Measurements from ENCODE around the gene GALK1.
"Not testable (repeated sequence)": the region's sequence is repeated elsewhere in the genome, so short reads cannot be mapped to it uniquely, and the experiment has no call there.

Gene GALK1

GRCh38 chr17:75763269-75763607 lies 1.8 kb downstream of the GALK1 start:
- no peak overlapping the region for H3K4me2 ChIP-seq (ENCODE audit: low read depth, low read length)
- H3K27ac ChIP-seq (ENCODE audit: low read length): no peak overlapping the region
- no peaks in the 10 kb centered on the region for H3K36me3 ChIP-seq (replicated peaks; ENCODE audit: insufficient read depth, low read length)
- no peak for DNase-seq
- H3K9ac ChIP-seq (ENCODE audit: low read length): no peak overlapping the region
- no peak for TF ChIP-seq EZH2phosphoT487 (IDR thresholded peaks at IDR 0.05; ENCODE audit: low read length)
- TF ChIP-seq, protein P1, sequence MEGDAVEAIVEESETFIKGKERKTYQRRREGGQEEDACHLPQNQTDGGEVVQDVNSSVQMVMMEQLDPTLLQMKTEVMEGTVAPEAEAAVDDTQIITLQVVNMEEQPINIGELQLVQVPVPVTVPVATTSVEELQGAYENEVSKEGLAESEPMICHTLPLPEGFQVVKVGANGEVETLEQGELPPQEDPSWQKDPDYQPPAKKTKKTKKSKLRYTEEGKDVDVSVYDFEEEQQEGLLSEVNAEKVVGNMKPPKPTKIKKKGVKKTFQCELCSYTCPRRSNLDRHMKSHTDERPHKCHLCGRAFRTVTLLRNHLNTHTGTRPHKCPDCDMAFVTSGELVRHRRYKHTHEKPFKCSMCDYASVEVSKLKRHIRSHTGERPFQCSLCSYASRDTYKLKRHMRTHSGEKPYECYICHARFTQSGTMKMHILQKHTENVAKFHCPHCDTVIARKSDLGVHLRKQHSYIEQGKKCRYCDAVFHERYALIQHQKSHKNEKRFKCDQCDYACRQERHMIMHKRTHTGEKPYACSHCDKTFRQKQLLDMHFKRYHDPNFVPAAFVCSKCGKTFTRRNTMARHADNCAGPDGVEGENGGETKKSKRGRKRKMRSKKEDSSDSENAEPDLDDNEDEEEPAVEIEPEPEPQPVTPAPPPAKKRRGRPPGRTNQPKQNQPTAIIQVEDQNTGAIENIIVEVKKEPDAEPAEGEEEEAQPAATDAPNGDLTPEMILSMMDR (IDR thresholded peaks at IDR 0.05; ENCODE audit: low read length): no peak
- TF ChIP-seq EZH2 (optimal IDR thresholded peaks at IDR 0.05; ENCODE audit: low read depth, low read length): no peak
- peaks cover 11% of the 10 kb centered on the region; the same call in 1 of the 2 replicates for H3F3A ChIP-seq (ENCODE audit: insufficient read depth, low read length)
- no peak overlapping the region for H3K4me3 ChIP-seq (ENCODE audit: low read length)
- H3K27me3 ChIP-seq (replicated peaks; ENCODE audit: insufficient read depth, low read length): no peaks in the 10 kb centered on the region
- H3K9me2 ChIP-seq (replicated peaks; ENCODE audit: insufficient read depth, low read length): no peaks in the 10 kb centered on the region
- no peaks in the 10 kb centered on the region for H3K79me2 ChIP-seq (ENCODE audit: low read length)
- no peaks in the 10 kb centered on the region for H4K20me1 ChIP-seq (ENCODE audit: insufficient read depth, low read length)
- peaks cover 8% of the 10 kb centered on the region; the same call in 1 of the 2 replicates for H3K4me1 ChIP-seq (ENCODE audit: low read length)
- H3K9me3 ChIP-seq (replicated peaks; ENCODE audit: insufficient read depth, low read length): no peaks in the 10 kb centered on the region
- H2AFZ ChIP-seq (ENCODE audit: low read length): no peak overlapping the region

DNA sequence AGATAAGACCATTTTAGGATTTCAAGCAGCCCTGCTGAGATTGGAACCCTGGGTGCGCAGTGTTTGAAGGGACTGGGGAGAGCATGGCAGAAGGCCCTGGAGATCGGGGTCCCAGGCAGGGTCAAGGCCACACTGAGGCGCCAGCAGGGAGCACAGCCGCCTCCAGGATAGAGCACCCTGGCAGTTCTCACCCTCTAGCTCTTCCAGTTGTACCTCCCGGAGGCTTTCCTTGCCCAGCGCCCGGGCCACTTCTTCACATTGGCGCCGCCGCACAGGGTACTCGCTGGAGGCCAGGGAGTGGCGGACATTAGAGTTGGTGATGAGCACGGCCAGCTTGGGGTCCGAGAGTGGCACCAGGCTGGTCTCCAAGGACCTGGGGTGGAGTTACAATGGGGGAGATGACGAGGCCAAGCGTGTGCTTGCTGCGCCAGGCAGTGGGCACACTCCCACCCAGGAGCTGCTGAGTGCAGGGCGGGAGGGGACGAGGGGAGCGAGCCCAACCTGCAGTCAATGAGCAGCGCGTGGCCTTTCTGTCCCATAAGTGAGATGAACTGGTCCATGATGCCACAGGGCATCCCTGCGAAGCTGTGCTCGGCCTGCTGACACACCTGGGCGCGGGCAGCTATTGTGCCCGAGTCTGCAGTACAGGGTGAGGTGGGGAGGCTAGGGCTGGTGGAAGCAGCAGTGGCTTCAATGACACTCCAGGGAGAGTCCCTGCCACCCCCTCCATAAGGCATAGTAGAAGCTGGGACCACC lies 2.3 kb downstream of the GALK1 start:
- H3K9me3 ChIP-seq (replicated peaks; ENCODE audit: insufficient read depth, low read length): no peaks in the 10 kb centered on the region
- H3K9me2 ChIP-seq (replicated peaks; ENCODE audit: insufficient read depth, low read length): no peaks in the 10 kb centered on the region
- no peak overlapping the region for H3K9ac ChIP-seq (ENCODE audit: low read length)
- no peak overlapping the region for H3K4me2 ChIP-seq (ENCODE audit: low read depth, low read length)
- no peaks in the 10 kb centered on the region for H3K27me3 ChIP-seq (replicated peaks; ENCODE audit: insufficient read depth, low read length)
- no peaks in the 10 kb centered on the region for H3K36me3 ChIP-seq (replicated peaks; ENCODE audit: insufficient read depth, low read length)
- H3K79me2 ChIP-seq (ENCODE audit: low read length): no peaks in the 10 kb centered on the region
- H4K20me1 ChIP-seq (ENCODE audit: insufficient read depth, low read length): no peaks in the 10 kb centered on the region
- TF ChIP-seq EZH2phosphoT487 (IDR thresholded peaks at IDR 0.05; ENCODE audit: low read length) (no peak), EZH2 (optimal IDR thresholded peaks at IDR 0.05; ENCODE audit: low read depth, low read length) (no peak)
- TF ChIP-seq, protein P1 (IDR thresholded peaks at IDR 0.05; ENCODE audit: low read length): no peak
- no peak overlapping the region for H3K4me3 ChIP-seq (ENCODE audit: low read length)
- H2AFZ ChIP-seq (ENCODE audit: low read length): no peak overlapping the region
- H3F3A ChIP-seq (ENCODE audit: insufficient read depth, low read length): peaks cover 11% of the 10 kb centered on the region; the same call in 1 of the 2 replicates
- peaks cover 8% of the 10 kb centered on the region; the same call in 1 of the 2 replicates for H3K4me1 ChIP-seq (ENCODE audit: low read length)
- H3K27ac ChIP-seq (ENCODE audit: low read length): no peak overlapping the region
- DNase-seq: no peak

- not testable (repeated sequence) for H3K4me3 ChIP-seq (ENCODE audit: low read length); H3K9me2 ChIP-seq (replicated peaks; ENCODE audit: insufficient read depth, low read length); H3K79me2 ChIP-seq (ENCODE audit: low read length); H3K4me1 ChIP-seq (ENCODE audit: low read length); H3K27ac ChIP-seq (ENCODE audit: low read length); H3K36me3 ChIP-seq (replicated peaks; ENCODE audit: insufficient read depth, low read length); H3K9ac ChIP-seq (ENCODE audit: low read length); H3F3A ChIP-seq (ENCODE audit: insufficient read depth, low read length); H2AFZ ChIP-seq (ENCODE audit: low read length); H3K9me3 ChIP-seq (replicated peaks; ENCODE audit: insufficient read depth, low read length); H4K20me1 ChIP-seq (ENCODE audit: insufficient read depth, low read length); H3K4me2 ChIP-seq (ENCODE audit: low read depth, low read length); H3K27me3 ChIP-seq (replicated peaks; ENCODE audit: insufficient read depth, low read length); DNase-seq
Observed at GRCh38 chr17:75759978-75760640, 4.9 kb downstream of the GALK1 start.

DNA sequence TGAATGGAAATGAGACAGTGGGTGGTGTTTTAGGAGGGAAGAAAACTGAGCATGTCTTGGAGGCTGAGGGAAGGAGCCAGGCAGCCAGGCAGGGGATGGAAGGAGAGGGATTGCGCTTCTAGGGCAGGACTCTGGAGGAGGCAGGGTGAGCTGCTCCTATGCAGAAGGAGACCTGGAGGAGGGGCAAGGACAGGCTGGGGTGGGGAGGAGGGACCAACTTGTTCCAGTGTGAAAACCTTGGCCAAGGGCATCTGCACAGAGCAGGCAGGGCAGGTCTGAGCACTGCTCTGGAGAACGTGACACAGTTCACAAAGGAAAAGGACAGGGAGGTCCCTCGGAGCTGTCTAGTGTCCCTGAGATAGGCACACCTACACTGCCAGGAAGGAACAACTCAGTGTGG lies 5.5 kb downstream of the GALK1 start:
- no peak overlapping the region for H3K9ac ChIP-seq (ENCODE audit: low read length)
- TF ChIP-seq EZH2phosphoT487 (IDR thresholded peaks at IDR 0.05; ENCODE audit: low read length): no peak
- no peaks in the 10 kb centered on the region for H3K79me2 ChIP-seq (ENCODE audit: low read length)
- no peaks in the 10 kb centered on the region for H4K20me1 ChIP-seq (ENCODE audit: insufficient read depth, low read length)
- H3K27me3 ChIP-seq (replicated peaks; ENCODE audit: insufficient read depth, low read length): no peaks in the 10 kb centered on the region
- no peaks in the 10 kb centered on the region for H3K9me2 ChIP-seq (replicated peaks; ENCODE audit: insufficient read depth, low read length)
- no peak overlapping the region for H3K4me3 ChIP-seq (ENCODE audit: low read length)
- H3K36me3 ChIP-seq (replicated peaks; ENCODE audit: insufficient read depth, low read length): no peaks in the 10 kb centered on the region
- peaks cover 8% of the 10 kb centered on the region; the same call in 1 of the 2 replicates for H3K4me1 ChIP-seq (ENCODE audit: low read length)
- DNase-seq: no peak
- no peak overlapping the region for H3K4me2 ChIP-seq (ENCODE audit: low read depth, low read length)
- H3F3A ChIP-seq (ENCODE audit: insufficient read depth, low read length): no peaks in the 10 kb centered on the region
- H3K27ac ChIP-seq (ENCODE audit: low read length): no peak overlapping the region
- H3K9me3 ChIP-seq (replicated peaks; ENCODE audit: insufficient read depth, low read length): no peaks in the 10 kb centered on the region
- no peak overlapping the region for H2AFZ ChIP-seq (ENCODE audit: low read length)
